Fibroblast of peridontal ligament (primary cell): Measurements from ENCODE around the gene RPS6KA5.

Experiments used
- DNase-seq: peaks from one replicate; pipeline ENCODE4 v3.0.0-alpha.2; 2010; ENCODE audit errors: extremely low read depth

The RPS6KA5 gene

GRCh38 chr14:90808759-90809529, 251.5 kb downstream of the RPS6KA5 start:
- DNase-seq: no peak

DNA sequence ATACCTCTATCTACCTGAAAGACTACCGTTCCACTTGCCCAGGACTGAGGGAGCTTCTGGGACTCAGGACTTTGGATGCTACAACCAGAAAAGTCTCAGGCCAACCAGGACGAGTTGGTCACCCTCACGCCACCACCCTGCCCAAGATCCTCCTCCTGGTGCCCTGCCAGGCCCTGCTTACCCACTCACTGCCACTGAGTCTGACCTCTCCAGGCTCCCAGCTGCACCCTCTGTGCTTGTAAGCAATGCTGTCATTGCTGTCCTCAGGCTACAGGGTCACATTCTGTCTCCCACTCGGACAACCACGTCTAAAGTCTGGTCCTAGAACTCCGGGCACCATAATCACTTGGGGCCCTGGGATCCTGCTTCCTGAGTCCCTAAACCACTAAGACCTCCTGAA, 253.4 kb downstream of the RPS6KA5 start:
- DNase-seq: no peak

DNA sequence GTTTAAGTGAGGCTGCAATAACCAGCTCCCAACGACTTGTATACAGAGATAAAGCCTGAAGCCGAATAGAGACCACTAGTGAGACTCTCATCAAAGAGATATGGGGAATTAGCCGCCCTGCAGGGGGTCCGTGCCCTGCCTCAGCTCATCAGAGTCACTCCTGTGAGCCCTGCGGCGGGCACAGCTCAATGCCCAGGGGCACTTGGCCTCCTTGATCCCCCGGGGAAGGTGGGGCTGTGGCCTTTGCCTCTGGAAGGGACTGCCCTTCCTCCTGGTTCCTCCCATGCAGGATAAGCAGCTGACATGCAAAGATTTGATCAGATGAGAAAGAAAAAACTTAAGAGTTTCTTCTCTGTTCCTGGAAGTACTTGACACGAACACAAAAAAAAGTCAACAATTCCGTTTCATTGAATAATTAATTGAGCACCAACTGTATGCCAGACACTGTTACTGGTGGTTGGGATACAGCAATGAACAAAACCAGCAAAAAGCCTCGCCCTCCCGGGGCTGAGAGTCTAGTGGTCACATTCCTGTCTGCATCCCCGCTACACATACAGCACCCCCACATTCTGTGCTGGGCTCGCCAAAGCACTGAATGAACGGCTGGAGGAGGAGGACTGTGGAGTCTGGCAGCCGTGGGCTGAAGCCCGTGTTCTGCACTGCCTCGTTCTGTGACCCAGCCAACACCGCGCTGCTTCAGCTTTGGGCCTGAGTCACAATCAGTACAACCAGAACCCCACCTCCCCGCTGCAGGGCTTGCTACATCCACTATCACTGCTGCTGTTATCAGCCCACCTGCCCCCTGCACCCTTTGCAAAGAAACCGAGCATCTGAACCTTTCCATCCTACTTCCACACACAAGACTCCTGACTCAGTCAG, 254.5 kb downstream of the RPS6KA5 start:
- DNase-seq: no peak

- no peak for DNase-seq
Observed at GRCh38 chr14:90805084-90805391, 255.4 kb downstream of the RPS6KA5 start.

DNA sequence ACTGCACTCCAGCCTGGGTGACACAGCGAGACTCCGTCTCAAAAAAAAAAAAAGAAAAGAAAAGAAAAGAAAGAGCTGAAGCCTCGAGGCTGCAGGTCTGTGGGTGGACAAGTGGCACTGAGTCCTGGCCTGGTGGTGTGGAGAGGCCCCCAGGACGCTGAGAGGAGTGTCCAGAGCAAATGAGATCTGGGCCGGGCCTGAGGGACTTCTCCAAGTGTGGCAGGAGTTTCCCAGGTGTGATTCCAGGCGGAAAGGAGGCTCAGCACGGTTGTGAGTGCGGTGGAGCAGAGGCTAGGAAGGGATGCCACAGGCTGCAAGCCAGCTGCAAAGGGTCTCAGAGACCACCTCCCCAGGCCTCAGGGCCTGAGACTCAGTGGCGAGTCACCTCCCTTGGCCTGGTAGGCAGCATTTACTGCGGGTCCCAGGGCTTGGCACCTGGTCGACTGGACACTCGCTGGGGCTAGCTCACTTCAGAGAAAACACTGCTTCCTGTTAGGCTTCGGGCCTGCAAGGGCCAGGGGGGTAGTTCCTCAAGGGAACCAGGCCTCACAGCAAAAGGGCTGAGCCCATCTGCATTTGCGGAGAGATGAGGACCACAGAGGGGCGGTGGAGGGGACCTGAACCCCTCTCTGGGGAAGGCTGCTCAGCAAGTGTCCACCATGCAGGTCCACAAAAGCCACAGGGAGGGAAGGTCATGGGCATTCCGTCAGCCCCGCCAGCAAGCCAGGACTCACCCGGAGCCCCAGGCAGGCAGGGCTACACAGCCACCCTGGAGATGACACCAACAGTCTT, 256.0 kb downstream of the RPS6KA5 start:
- no peak for DNase-seq

DNA sequence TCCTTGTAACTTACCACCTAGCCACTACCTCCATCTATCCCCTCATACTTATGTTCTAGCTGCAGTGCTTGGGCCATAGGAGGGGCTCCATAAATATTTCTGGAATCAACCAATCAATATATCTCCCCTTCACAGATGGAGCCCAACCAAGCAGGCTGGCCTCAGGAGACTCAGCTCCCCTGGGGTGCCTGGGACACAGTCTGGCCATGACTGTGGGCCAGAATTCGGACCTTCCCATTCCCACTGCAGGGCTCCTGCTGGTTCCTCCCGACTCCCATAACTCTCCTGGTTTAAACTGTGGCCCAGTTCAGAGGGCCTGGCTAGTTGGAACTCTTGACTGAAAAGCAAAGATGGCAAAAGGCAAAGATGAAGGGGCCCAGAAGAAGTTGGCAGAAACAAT, 257.2 kb downstream of the RPS6KA5 start:
- no peak for DNase-seq

DNA sequence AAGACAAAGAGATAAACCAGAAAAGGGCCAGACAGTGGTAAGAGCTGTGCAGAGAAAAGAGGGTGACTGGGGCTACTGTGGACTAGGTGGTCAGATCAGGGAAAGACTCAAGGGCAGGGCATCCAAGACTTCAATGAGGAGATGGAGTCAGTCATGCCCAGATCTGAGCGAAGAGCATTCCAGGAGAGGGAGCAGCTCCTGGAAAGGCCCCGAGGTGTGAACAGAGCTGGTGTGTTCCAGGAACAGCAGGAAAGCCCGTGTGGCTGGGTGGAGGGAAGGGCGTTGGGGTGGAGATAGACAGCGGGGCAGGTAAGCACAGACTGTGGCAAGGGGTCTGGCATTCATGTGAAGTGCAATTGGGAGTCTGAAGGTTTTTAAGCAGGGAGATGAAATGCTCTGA, 261.0 kb downstream of the RPS6KA5 start:
- DNase-seq: no peak

DNA sequence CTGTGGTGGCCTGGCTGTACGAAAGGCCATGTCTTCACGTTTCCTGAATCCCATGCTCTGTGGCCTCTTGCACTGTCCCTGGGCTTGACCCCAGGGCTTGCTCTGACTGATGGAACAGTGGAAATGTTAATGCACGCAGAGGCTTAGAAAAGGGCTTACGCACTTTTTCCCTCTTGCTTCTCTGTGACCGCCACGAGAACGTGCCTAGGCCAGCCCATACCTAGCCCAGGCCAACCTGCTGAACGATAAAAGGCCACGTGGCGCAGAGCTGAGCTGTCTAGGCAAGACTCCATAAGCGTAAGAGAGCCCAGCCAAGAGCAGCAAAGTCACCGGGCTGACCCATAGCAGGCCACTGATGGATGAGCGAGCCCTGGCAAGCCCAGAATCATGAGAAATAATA, 262.5 kb downstream of the RPS6KA5 start:
- no peak for DNase-seq
